ENCODE results near the gene NCR3LG1. TPM values are rescaled to one million over a fixed set of nuclear protein-coding genes. Genes with fewer than 3 reads are reported as not detected.

The NCR3LG1 gene
- total and polyA plus RNA-seq, 2 of the 8 experiments (the other 6 are each of a cell fraction or from before 2014, with no cell fraction given) = 0.68 to 1.9 TPM

DNA sequence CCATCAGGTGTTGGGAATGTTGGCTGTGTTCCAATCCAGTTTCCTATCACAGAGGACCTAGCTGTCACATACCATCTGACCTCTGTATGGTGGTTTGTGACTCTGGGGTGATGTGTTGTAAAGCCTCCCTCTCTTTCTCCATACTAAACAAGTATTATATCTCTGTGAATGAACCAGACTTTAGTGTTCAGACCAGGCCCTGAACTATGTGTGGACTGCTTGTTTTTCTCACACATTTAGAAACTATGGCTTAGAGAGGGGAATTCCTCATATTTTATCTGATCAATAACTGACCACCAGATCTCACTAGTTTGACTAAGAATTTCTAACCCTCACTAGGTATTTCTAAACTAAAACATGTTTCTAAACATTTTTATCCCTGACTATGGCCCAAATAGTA lies 17.5 kb downstream of the NCR3LG1 start (continued):
- TF ChIP-seq CTBP2 (IDR thresholded peaks at IDR 0.05; ENCODE audit: borderline replicate concordance, insufficient read depth, insufficient read length, low read length) = no peak
- no peak for TF ChIP-seq CBX8 (IDR thresholded peaks at IDR 0.05; ENCODE audit: borderline replicate concordance, low read depth, low read length)

All from H1 (cell line).